Stimulated activated CD4-positive, alpha-beta T cell treated with anti-CD3 and anti-CD28 coated beads, Interleukin-2, amount 100 ng/mL, for 48 hours (primary cell): ENCODE measurements around the gene HIPK1.
"Not testable (repeated sequence)": the region's sequence is repeated elsewhere in the genome, so short reads cannot be mapped to it uniquely, and the experiment has no call there.

Experiments used
- DNase-seq, 2 donors: peaks; one replicate each; pipeline ENCODE4 v3.0.0-alpha.2; 2020

HIPK1 gene

GRCh38 chr1:113946112-113946511 is 17.0 kb downstream of the HIPK1 start:
- no peak for DNase-seq

- DNase-seq: no peak
Measured at GRCh38 chr1:113946678-113947387, 17.7 kb downstream of the HIPK1 start.

GRCh38 chr1:113947388-113948107 is 18.4 kb downstream of the HIPK1 start:
- no peak for DNase-seq

- not testable (repeated sequence) for DNase-seq
Measured at GRCh38 chr1:113948151-113948550, 19.0 kb downstream of the HIPK1 start.

- DNase-seq: no peak
Measured at GRCh38 chr1:113949007-113949406, 19.9 kb downstream of the HIPK1 start.

GRCh38 chr1:113950908-113951307 is 21.8 kb downstream of the HIPK1 start:
- DNase-seq: no peak

- no peak for DNase-seq
Measured at GRCh38 chr1:113951719-113952118, 22.6 kb downstream of the HIPK1 start.

- DNase-seq: no peak
Measured at GRCh38 chr1:113957984-113958383, 28.9 kb downstream of the HIPK1 start.

GRCh38 chr1:113958691-113959090 is 29.6 kb downstream of the HIPK1 start:
- no peak for DNase-seq

GRCh38 chr1:113963281-113963906 is 34.3 kb downstream of the HIPK1 start:
- no peak for DNase-seq

GRCh38 chr1:113965703-113966412 is 36.7 kb downstream of the HIPK1 start:
- DNase-seq: no peak

- DNase-seq: no peak
Measured at GRCh38 chr1:113972954-113973353, 43.8 kb downstream of the HIPK1 start.

- no peak for DNase-seq
Measured at GRCh38 chr1:113975211-113975895, 46.2 kb downstream of the HIPK1 start.

- DNase-seq: no peak
Measured at GRCh38 chr1:113976609-113977278, 47.6 kb downstream of the HIPK1 start.

GRCh38 chr1:113977906-113978305 is 48.8 kb downstream of the HIPK1 start:
- no peak for DNase-seq

- DNase-seq: peak; percentile 49 to 62
Measured at GRCh38 chr1:113978863-113979702, 50.0 kb downstream of the HIPK1 start, which contains the start of gene OLFML3. Gene OLFML3 (plus strand): TSS chr1:113979474. CDS start chr1:113979517, 43 bp downstream.

GRCh38 chr1:113980110-113980509 is 51.0 kb downstream of the HIPK1 start:
- DNase-seq: no peak

GRCh38 chr1:113981962-113982931 is 53.1 kb downstream of the HIPK1 start:
- no peak for DNase-seq

- DNase-seq: no peak
Measured at GRCh38 chr1:113982949-113983348, 53.8 kb downstream of the HIPK1 start.

GRCh38 chr1:113983391-113983790 is 54.3 kb downstream of the HIPK1 start:
- DNase-seq: no peak
